Keratinocyte (primary cell): ENCODE results near the gene PLA2G12A.

Experiments
- CTCF ChIP-seq, 3 experiments: IDR thresholded peaks in 1 of 3; conservative IDR thresholded peaks in 1 of 3; optimal IDR thresholded peaks in 1 of 3; 2 replicates in 2 of 3; 3 replicates in 1 of 3; pipeline versions ENCODE3 to v1.5.1; 2011; ENCODE audit warnings: low read length in 3 of 3, mild to moderate bottlenecking in 3 of 3, moderate library complexity in 2 of 3, control low read depth in 1 of 3, inconsistent platforms in 1 of 3; ENCODE audit not compliant: insufficient read depth in 2 of 3; ENCODE audit errors: extremely low read depth in 1 of 3
- EZH2 ChIP-seq: IDR thresholded peaks from one replicate; pipeline ENCODE4 v1.6.1; 2012; ENCODE audit warnings: inconsistent platforms, mild to moderate bottlenecking, low read length, moderate library complexity

DNA sequence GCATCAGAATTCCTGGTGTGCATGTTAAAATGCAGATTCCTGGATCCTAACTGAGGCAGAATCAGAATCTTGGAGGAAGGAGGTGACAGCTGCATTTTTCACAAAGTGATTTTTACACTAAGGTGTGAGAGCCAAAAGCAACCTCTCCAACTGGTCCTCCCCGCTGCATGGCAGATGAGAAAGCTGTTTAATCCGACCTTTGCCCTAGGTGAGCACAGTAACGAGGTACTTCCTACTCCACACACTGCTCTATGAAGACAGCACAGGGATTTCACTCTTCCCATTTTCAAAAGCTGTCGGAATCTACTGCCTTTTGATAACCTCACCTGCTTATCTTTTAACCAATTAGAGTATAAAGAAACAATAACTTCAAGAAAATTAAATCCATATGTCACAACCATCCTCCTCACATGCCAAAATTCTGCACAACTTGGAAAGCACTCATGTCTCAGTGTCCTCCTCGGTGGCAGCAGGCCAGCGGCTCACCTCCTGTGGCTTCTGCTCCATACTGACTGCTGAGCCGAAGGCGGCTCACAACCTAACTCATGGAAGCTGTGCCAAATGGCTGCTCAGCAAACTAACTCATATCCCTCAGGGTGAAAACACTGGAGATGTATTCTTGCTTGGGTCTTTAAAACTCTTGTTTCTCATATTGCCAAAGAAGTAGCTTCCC, 30.2 kb downstream of the PLA2G12A start:
- TF ChIP-seq CTCF (optimal IDR thresholded peaks at IDR 0.05 in 1 of 3, IDR thresholded peaks at IDR 0.05 in 1 of 3, conservative IDR thresholded peaks at IDR 0.05 in 1 of 3; ENCODE audit: extremely low read depth in 1 of 3, insufficient read depth in 2 of 3, low read length in 3 of 3) (no peak), EZH2 (no peak)
